ENCODE data around the gene RING1. TPM values are rescaled to one million over a fixed set of nuclear protein-coding genes. Genes with fewer than 3 reads are reported as not detected.

Gene RING1
- total RNA-seq, 4 donors from 2014 or later, result 20.3 to 40.2 (median 24.7) TPM

DNA sequence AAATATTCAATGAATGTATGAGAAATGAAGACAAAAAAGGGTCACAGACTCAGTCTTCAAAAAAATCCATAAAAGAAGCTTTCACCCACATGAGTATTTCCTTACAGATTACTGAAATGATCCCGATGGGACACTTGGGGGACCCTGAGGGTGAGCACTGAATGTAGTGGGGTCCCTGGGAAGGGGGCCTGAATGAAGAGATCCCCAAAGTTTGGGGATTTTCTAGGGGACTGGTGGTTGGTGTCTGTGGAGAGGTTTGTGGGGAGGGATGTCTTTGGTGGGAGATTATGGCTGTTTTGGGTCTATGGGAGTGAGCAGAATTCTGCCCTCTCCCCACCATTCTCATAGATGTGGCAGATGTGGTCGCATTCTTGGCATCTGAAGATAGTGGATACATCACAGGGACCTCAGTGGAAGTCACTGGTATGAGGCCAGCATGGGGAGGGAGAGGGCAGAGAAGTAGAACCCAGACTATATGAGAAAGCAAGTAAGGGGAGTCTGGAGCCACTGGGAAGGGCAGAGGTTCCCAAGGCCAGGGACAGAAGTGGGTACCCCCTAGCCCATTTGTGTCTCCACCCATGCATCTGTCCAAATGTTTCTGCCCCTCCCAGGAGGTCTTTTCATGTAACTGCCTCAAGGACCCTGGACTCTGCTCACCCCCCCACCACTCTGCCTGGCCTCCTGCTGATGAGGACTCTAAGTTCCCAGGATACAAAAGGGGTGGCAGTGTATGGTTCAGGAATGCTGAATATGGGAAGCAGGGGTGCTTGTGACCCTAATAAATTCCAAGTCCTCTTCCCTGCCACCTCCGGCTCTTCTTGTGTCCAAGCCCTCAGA, 2.1 kb upstream of the RING1 start:
- 87 to 92% methylated on average over 3 of the region's 3 CpGs for WGBS, 2 donors
- TF ChIP-seq POLR2A (IDR thresholded peaks at IDR 0.05), result no peak
- TF ChIP-seq, protein P1, sequence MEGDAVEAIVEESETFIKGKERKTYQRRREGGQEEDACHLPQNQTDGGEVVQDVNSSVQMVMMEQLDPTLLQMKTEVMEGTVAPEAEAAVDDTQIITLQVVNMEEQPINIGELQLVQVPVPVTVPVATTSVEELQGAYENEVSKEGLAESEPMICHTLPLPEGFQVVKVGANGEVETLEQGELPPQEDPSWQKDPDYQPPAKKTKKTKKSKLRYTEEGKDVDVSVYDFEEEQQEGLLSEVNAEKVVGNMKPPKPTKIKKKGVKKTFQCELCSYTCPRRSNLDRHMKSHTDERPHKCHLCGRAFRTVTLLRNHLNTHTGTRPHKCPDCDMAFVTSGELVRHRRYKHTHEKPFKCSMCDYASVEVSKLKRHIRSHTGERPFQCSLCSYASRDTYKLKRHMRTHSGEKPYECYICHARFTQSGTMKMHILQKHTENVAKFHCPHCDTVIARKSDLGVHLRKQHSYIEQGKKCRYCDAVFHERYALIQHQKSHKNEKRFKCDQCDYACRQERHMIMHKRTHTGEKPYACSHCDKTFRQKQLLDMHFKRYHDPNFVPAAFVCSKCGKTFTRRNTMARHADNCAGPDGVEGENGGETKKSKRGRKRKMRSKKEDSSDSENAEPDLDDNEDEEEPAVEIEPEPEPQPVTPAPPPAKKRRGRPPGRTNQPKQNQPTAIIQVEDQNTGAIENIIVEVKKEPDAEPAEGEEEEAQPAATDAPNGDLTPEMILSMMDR (IDR thresholded peaks at IDR 0.05), result no peak

DNA sequence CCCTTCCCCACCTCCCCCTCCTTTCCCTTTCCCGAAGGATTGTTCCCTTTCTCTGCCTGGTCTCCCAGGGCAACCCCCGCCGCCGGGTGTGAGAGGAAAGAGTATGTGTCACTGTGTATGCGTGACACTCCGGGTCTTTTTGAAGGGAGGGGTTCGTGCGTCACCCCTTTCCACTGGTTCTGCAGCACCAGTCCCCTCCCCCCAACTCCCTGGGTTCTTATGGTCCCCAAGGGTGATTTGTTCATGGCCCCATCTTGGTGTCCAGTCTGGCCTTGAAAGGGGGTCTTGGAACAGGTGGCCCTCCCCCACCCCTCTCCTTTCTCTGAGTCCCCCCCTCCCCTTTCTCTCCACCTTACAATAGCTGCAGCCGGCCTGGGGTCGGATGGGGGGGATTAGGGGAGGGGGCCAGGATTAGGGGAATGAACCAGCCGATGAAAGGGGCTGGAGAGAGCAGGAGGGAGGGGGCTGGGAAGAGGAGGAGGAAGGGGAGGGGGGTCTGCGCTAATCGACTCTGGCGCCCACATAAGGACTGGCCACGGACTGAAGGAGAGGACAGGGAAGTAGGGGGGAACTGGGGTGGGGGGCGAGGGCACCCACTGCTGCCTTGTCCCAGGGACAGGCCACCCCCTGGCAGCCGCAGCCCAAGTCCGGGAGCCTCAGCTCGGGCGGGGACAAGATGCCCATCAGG, 1.3 kb upstream of the RING1 start:
- 20 to 24% methylated on average over 20 of the region's 20 CpGs for WGBS, 2 donors
- DNase-seq, result no peak
- peaks cover 16 to 22% of the 10 kb centered on the region in 2 donors for H3K36me3 ChIP-seq
- H3K4me3 ChIP-seq (replicated peaks in 1 of 3), result peak overlapping the region in 1 of 3 donors; percentile 62
- H3K4me1 ChIP-seq, result peaks cover 31 to 35% of the 10 kb centered on the region in 2 donors
- H3K27ac ChIP-seq, result peak overlapping the region in 1 of 3 donors; percentile 91
- intact Hi-C loops (cut with DNase I), result loop anchor here (10.0 kb wide), 1 partner anchor 218 kb away; the partner anchor contains the start of gene SYNGAP1
- no peaks in the 10 kb centered on the region for H3K9me3 ChIP-seq
- TF ChIP-seq, protein P1 (IDR thresholded peaks at IDR 0.05), result no peak
- no peak for TF ChIP-seq POLR2A (IDR thresholded peaks at IDR 0.05)
- H3K27me3 ChIP-seq, result no peaks in the 10 kb centered on the region

More for the DNA sequence above, 2.1 kb upstream of the RING1 start:
- peaks cover 38 to 43% of the 10 kb centered on the region in 2 donors for H3K4me1 ChIP-seq
- DNase-seq, result no peak
- H3K9me3 ChIP-seq, result no peaks in the 10 kb centered on the region
- no peak overlapping the region for H3K4me3 ChIP-seq (replicated peaks in 1 of 3)
- peaks cover 16 to 22% of the 10 kb centered on the region in 2 donors for H3K36me3 ChIP-seq
- H3K27me3 ChIP-seq, result no peaks in the 10 kb centered on the region
- intact Hi-C loops (cut with DNase I), result loop anchor here (10.0 kb wide), 1 partner anchor 219 kb away; the partner anchor contains the start of gene SYNGAP1
- no peak overlapping the region for H3K27ac ChIP-seq

DNA sequence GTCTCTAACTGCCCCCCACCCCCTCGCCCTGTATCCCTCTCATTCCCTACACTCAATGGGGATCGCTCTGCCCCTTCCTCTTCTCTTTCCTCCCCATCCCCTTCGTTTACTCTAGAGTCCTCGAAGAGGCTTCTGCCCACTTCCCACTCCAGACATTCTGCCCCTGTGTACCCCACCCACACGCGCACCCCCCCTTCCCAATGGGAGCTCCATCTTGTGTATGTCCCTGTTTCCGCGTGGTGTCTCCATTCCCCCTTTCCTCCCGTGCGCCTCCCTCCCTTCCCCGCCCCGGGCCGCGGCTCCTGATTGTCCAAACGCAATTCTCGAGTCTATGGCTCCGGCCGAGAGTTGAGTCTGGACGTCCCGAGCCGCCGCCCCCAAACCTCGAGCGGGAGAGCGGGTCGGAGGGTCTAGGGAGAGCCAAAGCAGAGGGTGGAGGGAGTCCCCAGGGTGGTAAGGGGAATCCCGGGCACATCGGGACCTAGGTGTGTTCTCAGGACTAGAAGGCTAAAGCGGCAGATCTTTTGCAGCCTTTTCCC, 679 bp upstream of the RING1 start:
- intact Hi-C loops (cut with DNase I), result loop anchor here (10.0 kb wide), 1 partner anchor 217 kb away; the partner anchor contains the start of gene SYNGAP1
- Histone ChIP-seq H3K27me3 (no peaks in the 10 kb centered on the region), H3K4me3 (replicated peaks in 1 of 3) (peak overlapping the region; percentile 33 to 89 (median 62)), H3K27ac (peak overlapping the region; percentile 89 to 93 (median 91)), H3K9me3 (no peaks in the 10 kb centered on the region), H3K4me1 (peaks cover 27 to 32% of the 10 kb centered on the region in 2 donors), H3K36me3 (peaks cover 11 to 20% of the 10 kb centered on the region in 2 donors)
- 1% methylated on average over 28 to 29 of the region's 29 CpGs for WGBS, 2 donors
- peak; percentile 48 to 52 for DNase-seq
- TF ChIP-seq POLR2A (IDR thresholded peaks at IDR 0.05), result no peak
- TF ChIP-seq, protein P1 (IDR thresholded peaks at IDR 0.05), result no peak

DNA sequence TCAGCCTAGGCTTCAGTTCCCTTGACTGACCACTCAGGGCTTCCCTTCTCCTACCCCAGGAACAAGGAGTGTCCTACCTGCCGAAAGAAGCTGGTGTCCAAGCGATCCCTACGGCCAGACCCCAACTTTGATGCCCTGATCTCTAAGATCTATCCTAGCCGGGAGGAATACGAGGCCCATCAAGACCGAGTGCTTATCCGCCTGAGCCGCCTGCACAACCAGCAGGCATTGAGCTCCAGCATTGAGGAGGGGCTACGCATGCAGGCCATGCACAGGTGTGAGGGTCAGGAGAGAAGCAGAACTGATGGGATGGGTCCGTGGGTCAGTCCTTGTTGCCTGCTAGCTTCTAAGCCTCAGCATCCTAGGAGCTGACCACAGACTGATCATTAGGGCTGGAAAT, 1.6 kb downstream of the RING1 start:
- intact Hi-C loops (cut with DNase I), result loop anchor here (10.0 kb wide), 1 partner anchor 215 kb away; the partner anchor contains the start of gene SYNGAP1
- H3K4me3 ChIP-seq (replicated peaks in 1 of 3), result no peak overlapping the region
- WGBS, 2 donors, result 93% methylated on average over 10 of the region's 10 CpGs
- TF ChIP-seq, protein P1 (IDR thresholded peaks at IDR 0.05), result no peak
- no peak for TF ChIP-seq POLR2A (IDR thresholded peaks at IDR 0.05)
- peaks cover 30 to 36% of the 10 kb centered on the region in 2 donors for H3K4me1 ChIP-seq
- H3K27me3 ChIP-seq, result no peaks in the 10 kb centered on the region
- H3K27ac ChIP-seq, result no peak overlapping the region
- no peak for DNase-seq
- H3K9me3 ChIP-seq, result no peaks in the 10 kb centered on the region
- peaks cover 0 to 8% of the 10 kb centered on the region in 2 donors for H3K36me3 ChIP-seq

Measured in thyroid gland (tissue), 4 donors.